ENCODE results near the gene IL1RAPL1.

DNA sequence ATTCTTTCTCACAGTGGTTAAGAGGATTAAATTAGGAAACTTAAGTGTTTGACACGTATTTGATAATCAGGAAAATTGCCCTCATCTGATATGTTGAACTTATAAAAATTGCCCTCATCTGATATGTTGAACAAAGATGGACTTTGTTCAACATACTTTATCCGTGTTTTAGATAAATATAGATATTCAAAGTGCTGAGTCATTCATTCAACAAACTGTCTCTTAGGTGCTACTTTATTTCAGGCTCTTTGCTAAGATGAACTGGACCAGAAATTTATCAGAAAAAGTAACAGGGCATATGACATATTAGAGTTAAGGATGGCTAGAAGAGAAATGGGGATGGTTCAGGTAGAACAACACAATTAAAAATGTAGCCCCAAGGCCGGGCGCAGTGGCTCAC lies 81.7 kb downstream of the IL1RAPL1 start:
- TF ChIP-seq GATA2 (IDR thresholded peaks at IDR 0.05; ENCODE audit: low read depth, low read length) (no peak), GATA3 (IDR thresholded peaks at IDR 0.05; ENCODE audit: low read depth, low read length) (no peak)
